RWPE2 (cell line): ENCODE data around the gene CENPK.
A peak's percentile ranks its signal among the peaks of the same experiment; 100 is the strongest.
"Not testable (repeated sequence)": the region's sequence is repeated elsewhere in the genome, so short reads cannot be mapped to it uniquely, and the experiment has no call there.

Experiments
- ATAC-seq: fragments of 200-7000 bp; cut with Tn5 transposase; 3 replicates; pipeline ENCODE4 v1.9.1; 2021; ENCODE audit warnings: low read depth
- DNase-seq: peaks from one replicate; pipeline ENCODE4 v3.0.0-alpha.2; 2020; ENCODE audit warnings: low spot score
- H3K27ac ChIP-seq: fragments of 450-650 bp; 2 replicates; pipeline ENCODE4 v1.5.1; 2017; ENCODE audit warnings: mild to moderate bottlenecking; ENCODE audit not compliant: poor library complexity, severe bottlenecking
- H3K27me3 ChIP-seq: fragments of 250-450 bp; sonication (Bioruptor Pico); 2 replicates; pipeline ENCODE4 v1.5.1; 2021; ENCODE audit warnings: mild to moderate bottlenecking, moderate library complexity; ENCODE audit not compliant: insufficient read depth, poor library complexity, severe bottlenecking
- H3K36me3 ChIP-seq: fragments of 250-450 bp; sonication (Bioruptor Pico); 2 replicates; pipeline ENCODE4 v1.5.1; 2020; ENCODE audit warnings: low read depth, mild to moderate bottlenecking, moderate library complexity
- H3K4me1 ChIP-seq: fragments of 250-450 bp; sonication (Bioruptor Pico); 2 replicates; pipeline ENCODE4 v1.5.1; 2021; ENCODE audit warnings: mild to moderate bottlenecking, moderate library complexity; ENCODE audit not compliant: insufficient read depth, poor library complexity, severe bottlenecking
- H3K4me3 ChIP-seq: fragments of 250-450 bp; sonication (Bioruptor Pico); 2 replicates; pipeline ENCODE4 v1.5.1; 2021; ENCODE audit warnings: mild to moderate bottlenecking, moderate library complexity; ENCODE audit not compliant: severe bottlenecking
- H3K9me3 ChIP-seq: fragments of 250-450 bp; sonication (Bioruptor Pico); 2 replicates; pipeline ENCODE4 v1.5.1; 2021; ENCODE audit warnings: mild to moderate bottlenecking, moderate library complexity; ENCODE audit not compliant: severe bottlenecking
- CTCF ChIP-seq: fragments of 450-650 bp; IDR thresholded peaks from one replicate; pipeline ENCODE4 v1.5.1; 2017; ENCODE audit warnings: mild to moderate bottlenecking, moderate library complexity; ENCODE audit not compliant: poor library complexity, severe bottlenecking

CENPK gene, protein sequence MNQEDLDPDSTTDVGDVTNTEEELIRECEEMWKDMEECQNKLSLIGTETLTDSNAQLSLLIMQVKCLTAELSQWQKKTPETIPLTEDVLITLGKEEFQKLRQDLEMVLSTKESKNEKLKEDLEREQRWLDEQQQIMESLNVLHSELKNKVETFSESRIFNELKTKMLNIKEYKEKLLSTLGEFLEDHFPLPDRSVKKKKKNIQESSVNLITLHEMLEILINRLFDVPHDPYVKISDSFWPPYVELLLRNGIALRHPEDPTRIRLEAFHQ

DNA sequence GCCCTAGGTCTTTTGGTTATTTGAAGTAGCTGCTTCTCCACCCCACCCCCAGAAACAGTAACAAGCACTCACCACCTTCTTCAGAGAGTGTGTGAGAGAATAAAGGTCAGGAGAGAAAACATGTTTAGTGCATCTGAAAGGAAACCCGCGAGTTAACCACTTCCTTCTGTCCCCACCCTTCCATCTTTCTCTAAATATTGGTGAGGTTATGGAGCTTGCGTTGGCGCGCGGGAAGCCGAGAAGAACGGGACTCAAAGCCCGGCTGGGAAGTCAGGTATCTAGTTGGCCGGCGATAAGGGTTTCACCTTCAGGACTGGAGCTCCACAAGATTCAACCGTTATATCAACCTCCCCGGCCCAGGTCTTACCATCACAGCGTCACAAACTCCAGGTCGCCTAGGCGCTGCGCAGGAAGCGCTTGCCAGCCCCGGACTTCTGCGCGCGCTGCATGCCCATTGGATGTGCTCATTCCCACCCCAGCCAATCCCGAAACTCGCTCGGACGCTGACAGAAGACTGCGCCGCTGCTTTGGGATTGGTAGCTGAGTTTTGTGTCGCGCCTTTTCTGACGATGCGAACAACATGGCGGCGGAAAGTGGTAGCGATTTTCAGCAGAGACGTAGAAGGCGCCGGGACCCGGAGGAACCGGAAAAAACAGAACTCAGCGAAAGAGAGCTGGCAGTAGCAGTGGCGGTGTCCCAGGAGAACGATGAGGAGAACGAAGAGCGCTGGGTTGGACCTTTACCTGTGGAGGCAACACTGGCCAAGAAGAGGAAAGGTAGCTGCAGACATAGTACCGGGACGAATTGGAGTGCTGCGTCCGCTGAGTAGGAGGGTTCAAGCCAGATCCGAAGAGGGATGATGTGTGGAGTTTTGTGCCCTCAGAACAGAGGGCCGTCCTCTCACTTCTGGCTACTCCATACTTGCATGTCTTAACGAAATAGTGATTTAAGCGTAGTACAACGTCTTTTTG is at the start of gene CENPK, which contains the start of gene PPWD1:
Gene CENPK, minus strand, starts transcription at position 438 of the 971 bp plus-strand sequence. CDS start 8,261 bp downstream, outside the sequence.
Gene PPWD1, plus strand, starts transcription at position 566 of the 971 bp plus-strand sequence. Its CDS starts 15 bp downstream, at position 581.
- TF ChIP-seq CTCF: no peak
- Histone ChIP-seq H3K9me3 (no peaks in the 10 kb centered on the region), H3K27me3 (no peaks in the 10 kb centered on the region), H3K27ac (peak within 1 kb of the TSS; percentile 57), H3K4me3 (peak within 1 kb of the TSS; percentile 87), H3K36me3 (peaks cover 65% of the 10 kb centered on the region), H3K4me1 (peaks cover 30% of the 10 kb centered on the region)
- ATAC-seq (peak; percentile 100), DNase-seq (peak; percentile 98)

DNA sequence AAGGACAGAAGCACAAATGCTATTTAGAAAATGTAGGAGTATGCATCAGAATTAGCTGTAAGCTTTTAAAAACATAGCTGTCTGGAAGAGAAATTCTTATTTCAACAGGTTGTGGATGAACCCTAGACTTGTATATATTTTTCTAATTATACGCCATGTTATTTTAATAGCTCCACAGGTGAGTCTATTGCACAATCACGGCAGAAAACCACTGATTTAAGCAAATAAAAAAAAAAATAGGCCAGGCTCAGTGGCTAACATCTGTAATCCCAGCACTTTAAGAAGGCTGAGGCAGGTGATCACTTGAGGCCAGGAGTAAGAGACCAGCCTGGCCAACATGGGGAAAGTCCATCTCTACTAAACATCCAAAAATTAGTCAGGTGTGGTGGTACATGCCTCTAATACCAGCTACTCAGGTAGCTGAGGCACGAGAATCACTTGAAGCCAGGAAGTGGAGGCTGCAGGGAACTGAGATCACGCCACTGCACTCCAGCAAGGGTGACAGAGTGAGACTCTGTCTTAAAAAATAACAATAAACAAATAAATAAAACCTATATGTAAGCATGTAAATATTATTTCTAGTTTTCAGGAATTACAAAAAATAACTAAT is 49.4 kb upstream of the CENPK start:
- H3K4me3 ChIP-seq: no peak overlapping the region
- peaks cover 81% of the 10 kb centered on the region for H3K36me3 ChIP-seq

GRCh38 chr5:65611524-65611923 is 48.6 kb upstream of the CENPK start:
- DNase-seq: no peak
- Histone ChIP-seq H3K4me3 (no peak overlapping the region), H3K4me1 (peaks cover 7% of the 10 kb centered on the region), H3K36me3 (peaks cover 79% of the 10 kb centered on the region), H3K27ac (no peak overlapping the region), H3K9me3 (no peaks in the 10 kb centered on the region), H3K27me3 (no peaks in the 10 kb centered on the region)
- no peak for TF ChIP-seq CTCF
- peak; percentile 94 for ATAC-seq

More for the DNA sequence above, 49.4 kb upstream of the CENPK start:
- Histone ChIP-seq H3K9me3 (no peaks in the 10 kb centered on the region), H3K4me1 (peaks cover 7% of the 10 kb centered on the region), H3K27me3 (no peaks in the 10 kb centered on the region), H3K27ac (no peak overlapping the region)
- no peak for DNase-seq
- ATAC-seq: no peak
- TF ChIP-seq CTCF: no peak

DNA sequence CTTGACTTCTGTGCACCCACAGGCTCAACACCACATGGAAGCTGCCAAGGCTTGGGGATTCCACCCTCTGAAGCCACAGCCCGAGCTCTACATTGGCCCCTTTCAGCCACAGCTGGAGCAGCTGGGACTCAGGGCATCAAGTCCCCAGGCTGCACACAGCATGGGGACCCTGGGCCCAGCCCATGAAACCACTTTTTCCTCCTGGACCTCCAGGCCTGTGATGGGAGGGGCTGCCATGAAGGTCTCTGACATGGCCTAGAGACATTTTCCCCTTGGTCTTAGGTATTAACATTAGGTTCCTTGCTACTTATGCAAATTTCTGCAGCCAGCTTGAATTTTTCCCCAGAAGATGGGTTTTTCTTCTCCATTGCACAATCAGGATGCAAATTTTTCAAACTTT is 38.8 kb upstream of the CENPK start:
- ATAC-seq, DNase-seq, H3K4me1 ChIP-seq, H3K4me3 ChIP-seq, H3K9me3 ChIP-seq, H3K27me3 ChIP-seq, H3K27ac ChIP-seq: not testable (repeated sequence)
- H3K36me3 ChIP-seq: peaks cover 74% of the 10 kb centered on the region

GRCh38 chr5:65588694-65589093 is 25.7 kb upstream of the CENPK start:
- no peak overlapping the region for H3K27ac ChIP-seq
- ATAC-seq (no peak), DNase-seq (no peak)
- no peak for TF ChIP-seq CTCF
- H3K36me3 ChIP-seq: peaks cover 84% of the 10 kb centered on the region
- no peaks in the 10 kb centered on the region for H3K27me3 ChIP-seq
- no peaks in the 10 kb centered on the region for H3K9me3 ChIP-seq
- no peaks in the 10 kb centered on the region for H3K4me1 ChIP-seq
- H3K4me3 ChIP-seq: no peak overlapping the region
